ENCODE data around the gene CNTNAP2.

Gene CNTNAP2

GRCh38 chr7:147276106-147276505, 1159.5 kb downstream of the CNTNAP2 start:
- WGBS, 2 experiments (ENCODE audit: insufficient coverage in 2 of 2): no CpG with 5 or more reads among the region's 1 CpG
- Histone ChIP-seq H3K27ac (ENCODE audit: low read depth, low read length, severe bottlenecking) (no peak overlapping the region), H3K4me1 (ENCODE audit: control insufficient read depth, insufficient read depth, low read length, poor library complexity, severe bottlenecking) (no peaks in the 10 kb centered on the region), H3K4me3 (ENCODE audit: extremely low read depth, insufficient read depth, low read length, poor library complexity, severe bottlenecking) (no peak overlapping the region), H3K36me3 (ENCODE audit: control insufficient read depth, insufficient read depth, low read length) (no peaks in the 10 kb centered on the region), H3K9me3 (ENCODE audit: control insufficient read depth, low read length) (no peaks in the 10 kb centered on the region)

GRCh38 chr7:147276783-147277370, 1160.3 kb downstream of the CNTNAP2 start:
- H3K4me3 ChIP-seq (ENCODE audit: extremely low read depth, insufficient read depth, low read length, poor library complexity, severe bottlenecking): no peak overlapping the region
- no peaks in the 10 kb centered on the region for H3K36me3 ChIP-seq (ENCODE audit: control insufficient read depth, insufficient read depth, low read length)
- no peaks in the 10 kb centered on the region for H3K4me1 ChIP-seq (ENCODE audit: control insufficient read depth, insufficient read depth, low read length, poor library complexity, severe bottlenecking)
- H3K9me3 ChIP-seq (ENCODE audit: control insufficient read depth, low read length): no peaks in the 10 kb centered on the region
- no peak overlapping the region for H3K27ac ChIP-seq (ENCODE audit: low read depth, low read length, severe bottlenecking)
- whole genome bisulfite sequencing, 2 experiments (ENCODE audit: insufficient coverage in 2 of 2): 83% methylated on average over 1 of the region's 6 CpGs; no CpG with 5 or more reads in 1 of the 2 experiments

- 79 to 85% methylated on average over 2 to 3 of the region's 4 CpGs for WGBS, 2 experiments (ENCODE audit: insufficient coverage in 2 of 2)
- Histone ChIP-seq H3K4me1 (ENCODE audit: control insufficient read depth, insufficient read depth, low read length, poor library complexity, severe bottlenecking) (no peaks in the 10 kb centered on the region), H3K4me3 (ENCODE audit: extremely low read depth, insufficient read depth, low read length, poor library complexity, severe bottlenecking) (no peak overlapping the region), H3K9me3 (ENCODE audit: control insufficient read depth, low read length) (no peaks in the 10 kb centered on the region), H3K27ac (ENCODE audit: low read depth, low read length, severe bottlenecking) (no peak overlapping the region), H3K36me3 (ENCODE audit: control insufficient read depth, insufficient read depth, low read length) (no peaks in the 10 kb centered on the region)
Measured at GRCh38 chr7:147279514-147279913, 1162.9 kb downstream of the CNTNAP2 start.

DNA sequence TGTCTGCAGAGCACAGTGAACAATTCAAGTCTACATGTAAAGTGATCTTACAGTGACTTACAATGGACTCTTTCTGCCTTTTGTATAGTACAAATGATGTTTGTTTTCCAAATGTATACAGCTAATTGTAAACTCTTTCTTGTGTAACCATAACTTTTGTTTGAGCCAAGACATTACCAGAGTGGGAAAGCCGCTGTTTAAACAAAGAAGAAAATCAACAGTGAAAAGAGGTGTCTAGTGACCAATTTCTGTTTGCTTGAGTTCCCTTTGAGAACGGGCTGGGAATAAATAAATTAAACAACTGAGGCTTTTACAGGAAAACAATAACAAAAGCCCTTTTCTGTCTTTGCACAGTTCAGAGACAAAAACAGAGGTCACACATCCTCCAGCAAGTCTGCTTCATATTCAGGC, 1163.4 kb downstream of the CNTNAP2 start:
- Histone ChIP-seq H3K4me3 (ENCODE audit: extremely low read depth, insufficient read depth, low read length, poor library complexity, severe bottlenecking) (no peak overlapping the region), H3K36me3 (ENCODE audit: control insufficient read depth, insufficient read depth, low read length) (no peaks in the 10 kb centered on the region), H3K27ac (ENCODE audit: low read depth, low read length, severe bottlenecking) (peak overlapping the region; percentile 25), H3K4me1 (ENCODE audit: control insufficient read depth, insufficient read depth, low read length, poor library complexity, severe bottlenecking) (no peaks in the 10 kb centered on the region), H3K9me3 (ENCODE audit: control insufficient read depth, low read length) (no peaks in the 10 kb centered on the region)
- no CpG with 5 or more reads among the region's 2 CpGs for WGBS, 2 experiments (ENCODE audit: insufficient coverage in 2 of 2)

DNA sequence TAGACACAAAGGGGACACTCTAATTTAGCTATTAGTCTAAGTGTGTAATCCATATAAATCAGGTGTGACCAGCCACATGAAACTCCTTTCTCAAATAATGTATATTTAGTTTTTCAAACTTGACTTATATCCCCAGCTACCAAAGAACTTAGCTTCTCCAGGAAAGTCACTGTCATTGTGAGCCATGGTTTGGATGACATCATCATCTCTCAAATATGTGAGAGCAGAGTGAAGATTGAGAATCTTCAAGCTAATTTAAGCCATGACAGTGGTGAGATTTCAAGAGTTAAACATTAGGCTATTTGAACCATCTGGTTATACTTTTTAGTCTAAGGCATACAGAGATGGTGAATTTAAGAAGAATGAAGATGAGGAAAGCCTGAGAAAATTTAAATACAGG, 1165.6 kb downstream of the CNTNAP2 start:
- Histone ChIP-seq H3K4me3 (ENCODE audit: extremely low read depth, insufficient read depth, low read length, poor library complexity, severe bottlenecking) (no peak overlapping the region), H3K9me3 (ENCODE audit: control insufficient read depth, low read length) (no peaks in the 10 kb centered on the region), H3K4me1 (ENCODE audit: control insufficient read depth, insufficient read depth, low read length, poor library complexity, severe bottlenecking) (no peaks in the 10 kb centered on the region), H3K36me3 (ENCODE audit: control insufficient read depth, insufficient read depth, low read length) (no peaks in the 10 kb centered on the region), H3K27ac (ENCODE audit: low read depth, low read length, severe bottlenecking) (no peak overlapping the region)

DNA sequence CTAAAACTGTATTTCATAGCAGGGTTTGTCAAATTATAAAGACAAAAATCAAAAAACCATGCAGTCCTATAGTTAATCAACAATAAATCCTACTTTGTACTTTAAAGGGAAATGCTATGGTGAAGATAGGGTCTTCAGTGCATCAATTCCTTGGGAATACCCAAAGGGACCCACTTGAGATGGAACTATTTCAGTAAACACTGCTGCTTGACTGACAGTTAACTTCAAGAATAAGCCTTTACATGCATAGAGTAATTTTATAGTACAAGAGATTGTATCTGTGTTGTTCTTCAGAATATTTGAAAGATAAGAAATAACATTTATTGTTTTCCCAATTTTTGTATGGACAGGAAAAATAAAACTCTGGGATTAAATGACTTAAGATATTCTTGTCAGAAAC, 1179.6 kb downstream of the CNTNAP2 start:
- Histone ChIP-seq H3K4me1 (ENCODE audit: control insufficient read depth, insufficient read depth, low read length, poor library complexity, severe bottlenecking) (no peaks in the 10 kb centered on the region), H3K27ac (ENCODE audit: low read depth, low read length, severe bottlenecking) (no peak overlapping the region), H3K9me3 (ENCODE audit: control insufficient read depth, low read length) (no peaks in the 10 kb centered on the region), H3K36me3 (ENCODE audit: control insufficient read depth, insufficient read depth, low read length) (no peaks in the 10 kb centered on the region), H3K4me3 (ENCODE audit: extremely low read depth, insufficient read depth, low read length, poor library complexity, severe bottlenecking) (no peak overlapping the region)

DNA sequence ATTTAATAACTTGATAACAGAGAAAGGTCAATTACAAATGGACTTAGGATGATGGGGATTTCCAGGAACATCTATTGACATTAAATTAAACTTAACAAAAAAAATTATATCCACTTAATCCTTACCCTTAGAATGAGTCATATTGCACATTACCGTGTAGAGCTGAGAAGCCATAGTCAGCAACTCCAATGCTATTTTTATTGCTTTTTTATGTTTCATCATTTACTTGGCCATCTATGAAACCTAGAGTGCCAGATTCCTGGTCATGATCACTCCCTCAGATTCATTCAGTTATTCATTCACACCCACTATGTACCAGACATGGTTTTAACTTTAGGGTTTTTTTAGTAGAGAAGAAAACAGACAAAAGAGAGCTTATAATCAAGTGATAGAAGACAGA, 1180.4 kb downstream of the CNTNAP2 start:
- 83 to 100% methylated on average over 1 of the region's 1 CpG for WGBS, 2 experiments (ENCODE audit: insufficient coverage in 2 of 2)

DNA sequence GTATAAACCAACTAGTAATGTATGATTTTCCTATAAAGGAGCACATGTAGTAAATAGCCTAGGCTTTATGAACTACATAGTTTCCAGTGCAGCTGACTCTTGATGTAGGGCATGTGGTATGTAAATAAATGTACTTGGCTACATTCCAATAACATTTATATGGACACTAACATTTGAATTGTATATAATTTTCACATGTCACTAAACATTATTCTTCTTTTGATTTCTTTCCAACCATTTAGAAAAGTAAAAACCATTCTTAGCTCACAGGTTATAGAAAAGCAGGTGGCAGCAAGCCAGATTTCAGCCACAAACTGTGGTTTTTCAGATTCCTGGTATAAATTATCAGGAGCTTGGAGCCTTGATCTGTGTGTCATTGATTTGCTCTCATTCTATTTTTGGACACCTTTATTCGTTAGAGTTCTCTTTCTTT, 1182.0 kb downstream of the CNTNAP2 start:
- Histone ChIP-seq H3K36me3 (ENCODE audit: control insufficient read depth, insufficient read depth, low read length) (no peaks in the 10 kb centered on the region), H3K4me3 (ENCODE audit: extremely low read depth, insufficient read depth, low read length, poor library complexity, severe bottlenecking) (no peak overlapping the region), H3K9me3 (ENCODE audit: control insufficient read depth, low read length) (no peaks in the 10 kb centered on the region), H3K27ac (ENCODE audit: low read depth, low read length, severe bottlenecking) (no peak overlapping the region), H3K4me1 (ENCODE audit: control insufficient read depth, insufficient read depth, low read length, poor library complexity, severe bottlenecking) (no peaks in the 10 kb centered on the region)
- WGBS, 2 experiments (ENCODE audit: insufficient coverage in 2 of 2): 67 to 100% methylated on average over 1 of the region's 1 CpG

More for the DNA sequence above, 1180.4 kb downstream of the CNTNAP2 start:
- H3K4me3 ChIP-seq (ENCODE audit: extremely low read depth, insufficient read depth, low read length, poor library complexity, severe bottlenecking): no peak overlapping the region
- H3K4me1 ChIP-seq (ENCODE audit: control insufficient read depth, insufficient read depth, low read length, poor library complexity, severe bottlenecking): no peaks in the 10 kb centered on the region
- no peaks in the 10 kb centered on the region for H3K9me3 ChIP-seq (ENCODE audit: control insufficient read depth, low read length)
- H3K27ac ChIP-seq (ENCODE audit: low read depth, low read length, severe bottlenecking): no peak overlapping the region
- no peaks in the 10 kb centered on the region for H3K36me3 ChIP-seq (ENCODE audit: control insufficient read depth, insufficient read depth, low read length)

DNA sequence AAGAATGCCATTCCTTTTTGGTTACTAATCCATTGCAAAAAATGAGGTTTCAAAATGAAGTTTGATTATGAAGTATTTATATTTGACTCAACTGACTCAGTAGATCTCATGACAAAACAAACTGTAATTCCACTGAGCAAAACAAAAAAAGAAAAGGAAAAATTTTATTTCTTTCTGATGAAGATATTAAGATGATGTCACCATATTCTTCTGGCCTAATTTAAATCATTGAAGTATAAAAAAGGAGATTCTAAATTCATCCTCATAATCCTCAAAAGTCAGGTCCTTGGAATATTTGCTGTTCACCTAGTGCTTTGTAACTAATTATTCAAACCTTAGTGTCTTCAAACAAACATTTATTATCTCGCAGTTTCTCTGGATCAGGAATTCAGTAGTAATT, 1183.7 kb downstream of the CNTNAP2 start:
- H3K4me3 ChIP-seq (ENCODE audit: extremely low read depth, insufficient read depth, low read length, poor library complexity, severe bottlenecking): no peak overlapping the region
- WGBS, 2 experiments (ENCODE audit: insufficient coverage in 2 of 2): 86% methylated on average over 1 of the region's 1 CpG; no CpG with 5 or more reads in 1 of the 2 experiments
- H3K4me1 ChIP-seq (ENCODE audit: control insufficient read depth, insufficient read depth, low read length, poor library complexity, severe bottlenecking): no peaks in the 10 kb centered on the region
- no peaks in the 10 kb centered on the region for H3K36me3 ChIP-seq (ENCODE audit: control insufficient read depth, insufficient read depth, low read length)
- H3K27ac ChIP-seq (ENCODE audit: low read depth, low read length, severe bottlenecking): no peak overlapping the region
- no peaks in the 10 kb centered on the region for H3K9me3 ChIP-seq (ENCODE audit: control insufficient read depth, low read length)

- Histone ChIP-seq H3K27ac (ENCODE audit: low read depth, low read length, severe bottlenecking) (no peak overlapping the region), H3K4me1 (ENCODE audit: control insufficient read depth, insufficient read depth, low read length, poor library complexity, severe bottlenecking) (no peaks in the 10 kb centered on the region), H3K9me3 (ENCODE audit: control insufficient read depth, low read length) (no peaks in the 10 kb centered on the region), H3K4me3 (ENCODE audit: extremely low read depth, insufficient read depth, low read length, poor library complexity, severe bottlenecking) (no peak overlapping the region), H3K36me3 (ENCODE audit: control insufficient read depth, insufficient read depth, low read length) (no peaks in the 10 kb centered on the region)
- WGBS, 2 experiments (ENCODE audit: insufficient coverage in 2 of 2): no CpG with 5 or more reads among the region's 2 CpGs
Measured at GRCh38 chr7:147304376-147304775, 1187.8 kb downstream of the CNTNAP2 start.

- Histone ChIP-seq H3K4me1 (ENCODE audit: control insufficient read depth, insufficient read depth, low read length, poor library complexity, severe bottlenecking) (no peaks in the 10 kb centered on the region), H3K9me3 (ENCODE audit: control insufficient read depth, low read length) (no peaks in the 10 kb centered on the region), H3K4me3 (ENCODE audit: extremely low read depth, insufficient read depth, low read length, poor library complexity, severe bottlenecking) (no peak overlapping the region), H3K27ac (ENCODE audit: low read depth, low read length, severe bottlenecking) (no peak overlapping the region), H3K36me3 (ENCODE audit: control insufficient read depth, insufficient read depth, low read length) (no peaks in the 10 kb centered on the region)
- 83 to 91% methylated on average over 2 of the region's 2 CpGs for WGBS, 2 experiments (ENCODE audit: insufficient coverage in 2 of 2)
Measured at GRCh38 chr7:147305827-147306226, 1189.2 kb downstream of the CNTNAP2 start.
